Stimulated activated CD8-positive, alpha-beta memory T cell treated with anti-CD3 and anti-CD28 coated beads, Interleukin-15, amount 100 ng/mL, for 1 hour (primary cell): ENCODE measurements around the gene IER2.
A peak's percentile ranks its signal among the peaks of the same experiment; 100 is the strongest.
"Not testable (repeated sequence)": the region's sequence is repeated elsewhere in the genome, so short reads cannot be mapped to it uniquely, and the experiment has no call there.

Source experiments
- DNase-seq: peaks from one replicate; pipeline ENCODE4 v3.0.0-alpha.2; 2020; ENCODE audit warnings: low read depth

IER2 gene

DNA sequence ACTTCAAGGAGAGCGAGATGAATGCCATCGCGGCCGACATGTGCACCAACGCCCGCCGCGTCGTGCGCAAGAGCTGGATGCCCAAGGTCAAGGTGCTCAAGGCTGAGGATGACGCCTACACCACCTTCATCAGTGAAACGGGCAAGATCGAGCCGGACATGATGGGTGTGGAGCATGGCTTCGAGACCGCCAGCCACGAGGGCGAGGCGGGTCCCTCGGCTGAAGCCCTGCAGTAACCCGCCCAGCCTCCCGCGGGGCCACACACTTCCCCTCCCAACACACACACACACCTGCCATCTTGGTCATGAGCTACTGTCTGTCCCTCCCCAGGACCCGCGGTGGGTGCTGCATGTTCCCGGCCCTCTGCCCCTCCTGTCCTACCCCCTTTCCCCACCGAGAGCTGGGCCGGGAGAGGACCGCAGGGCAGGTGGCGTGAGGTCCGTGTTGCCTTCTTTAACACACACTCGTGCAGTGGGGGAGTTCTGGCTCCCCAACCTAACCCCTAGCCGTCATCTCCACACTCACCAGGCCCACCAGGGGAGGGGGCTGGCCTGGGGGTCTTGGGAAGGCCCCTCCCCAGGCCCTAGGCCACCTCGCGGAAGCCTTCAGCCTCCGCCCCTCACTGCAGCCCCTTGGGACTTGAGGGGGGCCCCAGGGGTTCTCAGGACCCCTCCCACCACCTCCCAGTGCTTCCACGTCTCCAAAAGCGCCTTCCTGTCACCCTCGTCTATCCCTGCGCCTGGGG lies 11.9 kb upstream of the IER2 start:
- DNase-seq: no peak

DNA sequence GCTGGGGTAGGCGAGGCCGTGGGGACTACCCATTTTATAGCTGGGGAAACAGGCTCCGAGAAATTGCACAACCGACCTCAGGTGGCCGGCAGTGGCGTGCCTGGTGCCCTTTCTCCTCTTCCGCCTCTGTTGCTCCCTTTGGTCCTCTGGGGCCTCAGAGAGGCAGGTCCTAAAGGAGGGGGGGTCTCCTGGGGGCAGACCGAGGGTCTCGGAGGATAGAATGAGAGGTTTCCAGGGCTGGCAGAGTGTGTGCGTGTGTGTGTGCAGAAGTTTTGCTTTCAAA lies 11.4 kb upstream of the IER2 start:
- DNase-seq: no peak

DNA sequence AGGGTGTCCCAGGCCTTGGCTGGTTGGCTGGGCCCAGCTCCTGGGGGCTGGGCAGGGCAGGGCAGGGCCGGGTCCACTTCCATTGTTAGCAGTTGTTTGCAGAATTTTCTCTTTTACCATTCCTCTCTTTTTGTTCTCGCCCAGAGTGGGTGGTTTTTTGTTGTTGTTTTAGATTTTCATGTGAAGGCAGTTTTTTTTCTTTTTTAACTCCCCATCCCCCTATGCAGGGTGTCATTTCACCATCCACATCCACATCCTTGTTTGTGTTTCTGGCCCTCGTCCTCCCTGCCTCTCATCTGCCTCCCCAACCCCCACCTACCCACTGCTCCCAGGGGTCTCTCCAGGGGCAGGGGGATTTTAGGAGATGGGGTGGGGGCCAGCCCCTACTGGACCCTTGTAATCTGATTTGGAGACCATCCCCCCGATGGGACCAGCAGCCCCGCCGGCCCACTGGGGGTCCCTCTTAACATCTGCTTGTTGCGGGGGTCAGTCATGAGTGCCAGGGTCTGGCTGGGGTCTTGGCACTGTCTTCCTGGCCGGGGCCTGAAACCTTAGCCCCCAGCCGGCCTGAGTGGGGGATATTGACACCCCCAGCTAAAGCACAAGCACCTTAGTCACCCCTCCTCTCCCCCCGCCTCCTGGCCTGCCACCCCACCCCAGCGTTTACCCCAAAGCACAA lies 10.4 kb upstream of the IER2 start:
- DNase-seq: no peak

DNA sequence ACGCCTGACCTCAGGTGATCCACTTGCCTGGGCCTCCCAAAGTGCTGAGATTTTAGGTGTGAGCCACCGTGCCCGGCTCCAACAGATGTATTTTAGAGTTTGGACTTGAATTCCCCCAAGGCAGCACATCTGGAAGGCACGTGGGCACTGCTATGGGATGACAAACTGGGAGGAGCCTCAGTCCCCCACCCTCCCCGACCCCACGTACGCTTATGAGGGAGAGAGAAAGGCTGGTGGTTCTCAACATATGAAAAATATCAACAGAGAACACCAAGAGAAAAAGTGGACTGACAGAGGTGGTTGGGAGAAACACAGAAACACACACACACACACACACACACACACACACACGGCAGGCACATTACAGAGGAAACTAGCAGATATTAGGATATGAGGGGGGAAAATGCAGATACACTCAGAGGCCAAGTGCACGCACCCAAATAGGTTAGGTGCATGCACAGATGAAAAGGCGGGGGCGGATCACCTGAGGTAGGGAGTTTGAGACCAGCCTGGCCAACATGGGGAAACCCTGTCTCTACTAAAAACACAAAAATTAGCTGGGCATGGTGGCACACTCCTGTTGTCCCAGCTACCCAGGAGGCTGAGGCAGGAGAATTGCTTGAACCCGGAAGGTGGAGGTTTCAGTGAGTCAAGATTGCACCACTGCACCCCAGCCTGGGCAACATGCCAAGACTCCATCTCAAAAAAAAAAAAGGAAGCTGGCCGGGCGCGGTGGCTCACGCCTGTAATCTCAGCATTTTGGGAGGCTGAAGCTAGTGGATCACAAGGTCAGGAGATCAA lies 3.2 kb upstream of the IER2 start:
- no peak for DNase-seq

DNA sequence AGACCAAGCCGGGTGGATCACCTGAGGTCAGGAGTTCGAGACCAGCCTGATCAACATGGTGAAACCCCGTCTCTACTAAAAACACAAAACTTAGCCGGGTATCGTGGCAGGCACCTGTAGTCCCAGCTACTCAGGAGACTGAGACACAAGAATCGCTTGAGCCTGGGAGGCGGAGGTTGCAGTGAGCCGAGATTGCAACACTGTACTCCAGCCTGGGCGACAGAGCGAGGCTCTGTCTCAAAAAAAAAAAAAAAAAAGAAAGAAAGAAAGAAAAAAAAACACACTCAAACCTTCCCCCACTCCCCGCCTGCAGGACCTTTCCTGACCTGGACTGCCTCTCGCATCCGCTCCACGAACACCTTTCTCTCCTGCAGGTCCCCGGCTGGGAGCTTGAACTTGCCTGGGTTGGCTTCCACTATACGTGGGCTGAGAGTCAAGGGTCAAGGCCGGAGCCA lies 1.0 kb upstream of the IER2 start:
- not testable (repeated sequence) for DNase-seq

DNA sequence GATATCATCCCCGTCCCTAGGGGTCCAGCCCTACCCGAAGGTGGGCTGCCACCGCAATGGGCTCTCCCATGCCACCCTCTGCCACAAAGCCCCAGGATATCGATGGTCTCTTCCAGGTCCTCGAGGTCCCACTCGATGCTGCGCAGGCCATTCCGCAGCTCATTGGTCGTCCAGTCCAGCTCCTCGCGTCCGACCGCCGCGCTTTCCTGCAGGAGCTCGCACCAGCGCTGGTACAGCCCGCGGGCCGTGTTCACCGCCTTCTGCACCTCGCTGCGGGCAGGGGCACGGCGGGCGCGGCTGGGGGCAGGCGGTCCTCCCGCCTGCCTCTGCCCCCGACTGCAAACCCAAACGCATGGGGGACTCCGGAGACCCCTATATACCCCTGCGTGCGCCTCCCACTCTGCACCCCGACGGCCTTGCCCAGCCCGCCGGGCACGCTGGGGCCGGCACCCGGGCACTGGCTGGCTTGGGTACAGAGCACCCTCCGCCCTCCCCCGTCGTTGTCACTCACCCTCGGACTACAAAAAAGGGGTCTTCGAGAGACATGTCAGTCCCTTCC lies 504 bp upstream of the IER2 start:
- no peak for DNase-seq

DNA sequence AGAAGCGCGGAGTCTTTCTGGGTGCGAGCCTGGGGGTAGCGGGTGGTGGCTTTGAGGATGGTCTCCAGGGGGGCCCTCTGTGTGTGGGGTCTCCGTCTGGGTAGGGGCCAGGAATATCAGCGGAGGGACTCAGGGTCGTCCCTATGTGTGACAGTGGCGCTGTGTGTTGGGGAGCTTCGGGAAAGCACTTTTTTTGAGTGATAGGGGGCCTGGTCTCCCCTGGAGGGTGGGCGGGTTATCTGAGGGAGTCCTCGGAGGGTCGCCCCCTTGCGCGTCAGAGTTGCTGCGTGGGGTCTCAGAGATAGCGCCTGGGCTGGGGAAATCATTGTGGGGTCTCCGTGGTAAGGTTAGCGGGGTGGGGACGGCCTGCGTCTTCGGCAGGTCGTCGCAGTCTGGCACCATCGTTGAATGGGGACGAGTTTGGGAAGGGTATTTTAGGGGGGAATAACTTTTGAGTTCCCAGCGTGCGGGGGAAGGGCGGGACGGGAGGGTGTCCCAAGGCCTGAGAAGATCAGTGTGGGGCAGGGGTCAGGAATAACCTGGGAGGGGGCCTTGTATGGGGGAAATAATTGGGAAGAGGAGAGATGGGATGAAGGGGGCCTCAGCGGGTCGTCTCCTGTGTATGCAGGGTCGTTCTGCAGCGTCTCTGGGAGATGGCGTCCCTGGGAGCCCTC lies 857 bp downstream of the IER2 start:
- no peak for DNase-seq

DNA sequence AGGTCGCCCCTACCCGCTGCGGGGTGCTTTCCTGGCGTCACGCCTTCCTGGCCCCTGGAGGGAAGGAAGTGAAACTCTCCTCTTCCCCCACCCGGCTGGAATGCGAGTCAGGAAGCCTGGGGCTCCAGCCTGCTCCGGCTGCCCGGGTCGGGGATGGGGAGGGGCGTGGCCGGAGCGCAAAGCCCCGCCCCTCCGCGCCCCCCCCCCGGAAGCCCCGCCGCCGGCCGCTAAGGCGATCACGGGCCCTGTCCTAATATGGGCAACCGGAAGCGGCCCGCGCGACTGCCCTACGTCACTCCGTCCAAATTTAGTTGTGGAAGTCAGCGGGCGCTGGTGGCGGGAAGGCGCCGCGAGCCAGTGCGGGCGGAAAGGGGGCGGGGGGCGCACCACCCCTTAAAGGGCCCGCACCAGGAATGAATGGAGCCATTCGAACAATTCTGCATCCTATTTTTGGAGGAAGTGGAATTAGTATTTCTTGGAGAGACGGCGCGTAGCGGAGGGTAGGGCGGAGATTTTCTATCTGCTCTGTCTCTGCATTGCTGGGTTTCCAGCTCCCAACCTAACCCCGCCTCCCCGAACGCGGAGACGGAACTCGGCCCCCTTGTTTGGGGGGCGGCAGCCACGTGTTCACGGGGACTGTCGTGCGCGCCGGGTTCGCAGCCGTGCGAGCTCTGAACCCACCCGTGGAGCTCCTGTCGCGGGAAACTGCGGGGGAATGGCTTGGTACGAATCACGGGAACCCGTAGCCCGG lies 1.6 kb downstream of the IER2 start:
- DNase-seq: peak; percentile 89

DNA sequence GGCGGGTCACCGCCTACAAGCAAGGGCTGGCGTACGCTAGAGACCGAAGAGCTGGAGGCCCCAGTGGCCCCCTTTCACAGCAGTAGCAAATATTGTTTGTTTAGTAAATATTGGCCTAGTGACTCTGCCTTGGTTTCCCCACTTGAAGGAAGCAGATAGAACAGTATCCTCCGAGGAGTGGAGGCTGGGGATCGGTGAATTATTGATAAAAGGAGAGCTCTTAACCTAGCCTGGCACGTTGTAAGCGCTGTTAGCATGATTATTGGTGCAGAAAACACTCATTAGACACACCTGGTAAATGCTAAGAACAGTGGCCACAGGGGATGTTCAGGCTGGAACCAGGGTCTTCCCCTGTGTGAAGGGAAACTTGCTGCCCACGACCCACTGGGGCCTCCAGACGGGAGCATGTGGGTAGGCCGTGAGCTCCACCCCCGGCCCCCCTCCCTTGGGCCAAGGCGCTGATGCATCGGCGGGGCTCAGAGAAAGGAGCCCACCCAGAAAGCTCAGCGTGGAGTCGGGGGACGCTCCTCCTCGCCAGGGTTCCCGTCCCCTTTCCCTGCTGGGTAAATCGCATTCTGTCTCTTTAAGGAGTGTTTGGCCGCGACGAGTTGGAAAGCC lies 2.3 kb downstream of the IER2 start:
- DNase-seq: no peak

DNA sequence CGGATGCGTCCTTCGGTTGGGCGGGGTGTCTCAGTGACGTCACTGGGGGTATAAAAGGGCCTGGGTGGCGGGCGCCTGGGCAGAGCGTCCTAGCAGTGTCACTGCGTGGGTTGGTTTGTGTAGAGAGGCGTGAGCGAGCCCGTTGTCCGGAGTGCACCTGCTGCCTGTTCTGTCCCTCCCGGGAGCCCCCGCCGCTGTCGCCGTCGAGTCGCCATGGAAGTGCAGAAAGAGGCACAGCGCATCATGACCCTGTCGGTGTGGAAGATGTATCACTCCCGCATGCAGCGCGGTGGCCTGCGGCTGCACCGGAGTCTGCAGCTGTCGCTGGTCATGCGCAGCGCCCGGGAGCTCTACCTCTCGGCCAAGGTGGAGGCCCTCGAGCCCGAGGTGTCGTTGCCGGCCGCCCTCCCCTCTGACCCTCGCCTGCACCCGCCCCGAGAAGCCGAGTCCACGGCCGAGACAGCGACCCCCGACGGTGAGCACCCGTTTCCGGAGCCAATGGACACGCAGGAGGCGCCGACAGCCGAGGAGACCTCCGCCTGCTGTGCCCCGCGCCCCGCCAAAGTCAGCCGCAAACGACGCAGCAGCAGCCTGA lies 2.9 kb downstream of the IER2 start:
- DNase-seq: peak; percentile 96

DNA sequence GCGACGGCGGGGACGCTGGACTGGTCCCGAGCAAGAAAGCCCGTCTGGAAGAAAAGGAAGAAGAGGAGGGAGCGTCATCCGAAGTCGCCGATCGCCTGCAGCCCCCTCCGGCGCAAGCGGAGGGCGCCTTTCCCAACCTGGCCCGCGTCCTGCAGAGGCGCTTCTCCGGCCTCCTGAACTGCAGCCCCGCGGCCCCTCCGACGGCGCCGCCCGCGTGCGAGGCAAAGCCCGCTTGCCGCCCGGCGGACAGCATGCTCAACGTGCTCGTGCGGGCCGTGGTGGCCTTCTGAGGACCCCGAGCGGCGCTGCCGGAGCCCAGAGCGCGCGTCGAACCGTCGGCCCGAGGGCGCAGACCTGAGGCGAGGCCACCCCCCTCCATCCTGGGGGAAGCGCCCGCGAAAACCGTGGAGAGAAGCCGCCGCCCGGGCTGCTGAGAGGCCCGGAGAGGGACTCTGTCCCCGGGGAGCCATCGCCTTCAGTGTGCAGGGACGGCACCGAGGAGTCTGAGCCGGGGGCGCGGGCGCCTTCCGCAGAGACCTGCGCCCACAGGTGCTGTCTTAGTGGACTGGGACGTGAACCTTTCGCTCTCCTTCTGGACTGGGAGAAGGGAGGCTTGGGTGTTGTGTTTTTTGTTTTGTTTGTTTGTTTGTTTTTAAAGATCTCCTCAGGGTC lies 3.5 kb downstream of the IER2 start:
- DNase-seq: no peak

DNA sequence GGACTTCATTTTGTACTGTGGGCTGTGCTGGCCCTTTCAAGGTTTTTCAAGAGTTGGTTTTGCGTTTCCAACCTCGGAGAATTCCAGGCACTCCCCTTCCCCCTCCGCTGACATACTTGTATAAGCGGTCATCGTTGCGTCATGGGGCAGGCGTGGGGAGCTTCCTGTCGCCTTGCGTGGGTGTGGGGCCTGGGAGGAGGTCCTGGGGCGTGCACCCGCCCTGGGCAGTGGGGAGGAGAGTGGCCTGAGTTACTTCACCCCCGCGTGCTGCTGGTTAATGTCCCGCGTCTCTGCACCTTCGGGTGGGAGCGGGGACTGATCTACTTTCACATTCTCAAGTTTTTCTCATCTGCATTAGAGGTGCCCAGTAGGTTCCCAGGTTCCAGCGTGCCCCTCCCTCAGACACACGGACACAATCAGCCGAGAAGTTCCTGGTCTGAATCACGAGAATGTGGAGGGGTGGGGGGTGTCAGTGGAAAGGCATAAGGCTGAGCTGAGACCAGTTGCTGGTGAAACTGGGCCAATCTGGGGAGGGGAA lies 4.1 kb downstream of the IER2 start:
- no peak for DNase-seq

DNA sequence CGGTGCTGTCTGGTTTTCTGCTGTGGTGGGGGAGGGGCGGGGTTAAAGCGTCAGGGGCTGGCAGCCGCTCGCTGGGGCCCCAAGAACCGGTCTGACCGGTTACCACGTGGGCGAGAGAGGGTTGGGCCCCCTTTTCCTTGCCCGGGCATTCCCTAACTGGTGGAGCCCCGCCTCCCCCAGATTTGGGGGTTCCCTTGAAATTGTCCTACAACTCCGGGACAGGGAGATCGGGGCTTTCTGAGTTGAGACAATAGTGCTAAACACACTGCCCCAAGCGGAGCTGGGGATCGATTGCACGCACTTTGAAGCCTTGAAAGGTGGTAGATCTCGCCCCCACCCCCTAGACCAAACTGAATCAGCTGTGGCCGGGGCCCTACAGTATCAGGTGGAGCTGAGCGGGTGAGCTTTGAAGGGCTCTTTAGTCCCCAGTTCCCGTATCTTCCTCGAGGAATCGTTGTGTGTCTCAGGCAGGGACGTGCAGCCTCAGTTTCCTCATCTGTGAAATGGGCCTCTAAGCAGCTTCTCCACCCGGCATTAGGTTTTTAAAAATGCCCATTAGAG lies 4.8 kb downstream of the IER2 start:
- peak; percentile 66 for DNase-seq

DNA sequence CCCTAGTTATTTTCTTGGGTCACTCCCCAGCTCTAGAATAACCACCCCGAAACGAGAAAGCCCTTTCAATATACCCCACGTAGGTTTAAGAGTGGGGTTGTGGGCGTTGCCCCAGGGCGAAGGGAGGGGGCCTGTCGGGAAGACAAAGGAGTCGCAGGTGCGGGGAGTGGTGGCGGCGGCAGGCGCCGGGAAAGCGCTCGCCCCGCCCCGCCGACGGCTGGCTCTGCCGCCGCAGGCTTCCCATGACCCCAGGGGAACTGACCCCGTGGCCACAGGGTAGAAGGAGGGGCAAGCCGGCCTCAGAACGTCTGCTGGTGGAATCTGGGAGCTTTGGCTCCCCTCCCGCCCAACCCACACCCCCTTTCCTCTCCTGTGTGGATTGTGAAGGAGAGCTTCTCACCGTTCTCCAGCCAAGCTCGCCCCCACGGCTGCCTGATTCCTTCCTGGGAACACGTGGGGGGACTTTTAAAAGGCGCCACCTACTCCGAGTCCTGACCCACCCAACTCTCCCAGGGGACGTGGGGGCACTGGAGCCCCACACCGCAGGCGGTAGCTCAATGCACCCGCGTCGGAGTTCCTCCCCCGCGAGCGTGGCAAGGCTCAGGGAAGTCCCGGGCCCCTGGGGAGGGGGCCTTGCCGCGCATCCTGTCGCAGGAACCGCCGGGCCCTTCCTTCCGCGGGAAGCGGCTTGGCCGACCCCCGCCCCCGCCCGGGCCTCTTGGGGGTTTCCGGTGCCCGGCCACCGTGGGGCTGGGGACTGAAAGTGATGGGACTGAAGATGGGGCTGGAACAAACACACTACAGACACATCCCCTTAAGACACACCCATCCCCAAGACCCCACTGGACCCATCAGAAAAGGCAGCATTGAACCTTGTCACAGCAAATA lies 5.5 kb downstream of the IER2 start:
- DNase-seq: no peak

DNA sequence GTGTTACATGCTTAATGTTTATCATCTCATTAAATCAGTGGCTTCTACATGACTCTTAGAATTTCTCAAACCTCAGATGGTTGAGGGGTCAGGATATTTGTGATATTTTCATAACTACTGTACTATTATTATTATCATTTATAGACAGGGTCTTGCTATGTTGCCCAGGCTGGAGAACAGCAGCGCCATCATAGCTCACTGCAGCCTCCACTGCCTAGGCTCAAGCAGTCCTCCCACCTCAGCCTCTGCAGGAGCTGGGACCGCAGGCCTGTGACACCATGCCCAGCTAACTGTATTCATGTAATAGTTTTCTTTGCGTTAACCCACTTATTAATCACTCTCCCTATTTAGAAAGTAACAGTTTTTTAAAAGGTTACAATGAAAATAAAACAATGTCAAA lies 9.5 kb downstream of the IER2 start:
- no peak for DNase-seq

DNA sequence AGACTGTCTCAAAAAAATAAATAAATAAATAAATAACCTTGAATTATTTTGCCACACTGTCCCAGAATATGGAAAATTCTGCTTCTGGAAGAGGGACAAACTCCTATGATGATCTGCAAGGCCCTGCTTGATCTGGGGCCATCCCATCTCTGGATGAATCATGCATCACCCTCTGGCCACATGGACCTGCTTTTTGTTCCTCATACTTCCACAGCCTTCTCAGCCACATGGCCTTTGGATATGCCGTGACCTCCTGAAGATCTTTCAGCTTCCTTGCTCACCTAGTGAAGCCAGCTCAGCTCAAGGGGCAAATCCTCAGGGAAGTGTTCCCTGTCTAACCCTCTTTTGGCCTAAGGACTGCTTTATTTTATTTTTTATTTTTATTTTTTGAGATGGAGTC lies 10.3 kb downstream of the IER2 start:
- no peak for DNase-seq

DNA sequence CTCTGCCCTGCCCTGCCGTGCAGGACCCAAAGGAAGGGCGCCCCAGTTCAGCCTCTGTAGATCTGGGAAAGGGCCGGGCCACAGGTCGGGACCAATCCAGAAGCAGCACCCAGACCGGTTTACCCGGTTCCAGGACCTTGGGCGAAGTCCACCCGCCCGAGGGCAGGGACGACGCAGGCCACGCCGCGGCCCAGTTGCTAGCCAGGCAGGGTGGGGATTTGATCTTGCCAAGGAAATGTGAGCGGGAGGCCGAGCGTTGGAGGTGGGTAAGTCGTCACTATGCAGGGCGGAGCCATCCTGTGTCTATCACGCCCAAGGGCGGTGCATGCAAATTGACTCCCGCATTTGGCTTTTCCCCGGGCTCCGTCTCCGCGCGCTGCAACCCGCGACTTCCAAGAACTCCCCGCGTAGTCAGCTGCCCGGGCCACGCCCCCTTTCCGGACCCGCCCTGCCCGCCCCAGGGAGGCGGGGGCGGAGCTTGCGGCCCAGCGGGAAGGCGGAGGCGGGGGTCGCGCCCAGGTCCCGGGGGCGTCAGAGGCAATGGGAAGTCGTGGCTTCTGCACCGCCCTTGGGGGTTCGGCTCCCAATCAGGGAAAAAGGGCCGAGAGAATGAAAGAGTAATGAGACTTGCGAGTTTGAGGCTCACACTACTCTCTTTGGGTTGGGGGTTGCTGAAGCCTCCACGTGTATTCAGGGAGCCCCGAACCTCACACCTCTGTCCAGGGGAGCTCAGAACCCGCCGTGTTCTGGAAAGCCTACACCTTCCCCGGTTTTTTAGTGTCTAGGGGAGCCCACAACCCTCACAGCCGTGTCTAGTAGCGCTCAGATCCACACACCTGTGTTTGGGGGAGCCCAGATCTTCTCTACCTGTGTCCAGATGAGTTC lies 12.8 kb downstream of the IER2 start:
- DNase-seq: peak; percentile 74
